H4 (cell line): Measurements from ENCODE around the gene ABCF1. TPM values are rescaled to one million over a fixed set of nuclear protein-coding genes. Genes with fewer than 3 reads are reported as not detected.

Experiments used
- DNase-seq: peaks from one replicate; pipeline ENCODE4 v3.0.0-alpha.2; 2015; ENCODE audit warnings: low spot score
- total RNA-seq: library from RNA; depleted of rRNA; stranded (reverse); fragments of >200 nt; shearing (Covaris generic); gene quantifications from 2 replicates; pipeline ENCODE4 v1.2.3, GENCODE V29; 2014

ABCF1 gene
- total RNA-seq, 1 experiment from 2014 or later, result 46.7 TPM

GRCh38 chr6:30601436-30601814 lies 30.2 kb downstream of the ABCF1 start:
- no peak for DNase-seq

GRCh38 chr6:30601815-30602641 lies 30.8 kb downstream of the ABCF1 start:
- no peak for DNase-seq

GRCh38 chr6:30603961-30604360 lies 32.7 kb downstream of the ABCF1 start:
- DNase-seq, result no peak

GRCh38 chr6:30610065-30610464 lies 38.8 kb downstream of the ABCF1 start:
- no peak for DNase-seq

- DNase-seq, result no peak
Measured at GRCh38 chr6:30611150-30611855, 40.1 kb downstream of the ABCF1 start.

GRCh38 chr6:30611856-30612194 lies 40.6 kb downstream of the ABCF1 start:
- DNase-seq, result no peak

GRCh38 chr6:30612213-30612612 lies 41.0 kb downstream of the ABCF1 start:
- no peak for DNase-seq

GRCh38 chr6:30612687-30613248 lies 41.5 kb downstream of the ABCF1 start:
- DNase-seq, result no peak

GRCh38 chr6:30613251-30614043 lies 42.2 kb downstream of the ABCF1 start:
- DNase-seq, result no peak

GRCh38 chr6:30614044-30614842 lies 43.0 kb downstream of the ABCF1 start:
- no peak for DNase-seq

GRCh38 chr6:30614843-30615218 lies 43.6 kb downstream of the ABCF1 start:
- DNase-seq, result peak; percentile 98

GRCh38 chr6:30615219-30615957 lies 44.1 kb downstream of the ABCF1 start:
- peak; percentile 85 for DNase-seq

- peak; percentile 54 for DNase-seq
Measured at GRCh38 chr6:30615958-30616810, 44.9 kb downstream of the ABCF1 start.

GRCh38 chr6:30616811-30617564 lies 45.7 kb downstream of the ABCF1 start, which contains the start of gene PPP1R10:
PPP1R10 (minus strand) TSS chr6:30617243; CDS start chr6:30609944, 7,299 bp downstream.
- DNase-seq, result peak; percentile 100

- peak; percentile 98 for DNase-seq
Measured at GRCh38 chr6:30617565-30618269, 46.5 kb downstream of the ABCF1 start, which contains the start of gene MRPS18B. MRPS18B (plus strand) TSS chr6:30617840; CDS start chr6:30617866, 26 bp downstream.

- DNase-seq, result no peak
Measured at GRCh38 chr6:30618270-30618797, 47.1 kb downstream of the ABCF1 start.

- no peak for DNase-seq
Measured at GRCh38 chr6:30619561-30619960, 48.3 kb downstream of the ABCF1 start.

- DNase-seq, result no peak
Measured at GRCh38 chr6:30625511-30625910, 54.3 kb downstream of the ABCF1 start.
